IMR-90 (cell line): ENCODE measurements around the gene APLF. TPM values are rescaled to one million over a fixed set of nuclear protein-coding genes. Genes with fewer than 3 reads are reported as not detected.

Source experiments
- ATAC-seq: fragments of 200-7000 bp; cut with Tn5 transposase; 2 replicates; pipeline ENCODE4 v1.9.1; 2020; ENCODE audit warnings: low read depth, mild to moderate bottlenecking, moderate library complexity
- BruUV-seq: library from RNA; stranded (reverse); fragments of 400-500 nt; replicated peaks from 2 replicates; lab custom pipeline; 2021; lab: Mats Ljungman, UMichigan
- CTCF ChIA-PET: fragments of 300-600 bp; formaldehyde crosslinking; extraction: SDS; loops from one replicate; lab custom pipeline; 2021; ENCODE audit warnings: antibody characterized with exemption; lab: Yijun Ruan, JAX
- POLR2A ChIA-PET: fragments of 300-600 bp; sonication (Branson Sonifier 250); formaldehyde crosslinking; loops from one replicate; lab custom pipeline; 2022; ENCODE audit warnings: antibody characterized with exemption; ENCODE audit not compliant: unreplicated experiment; lab: Charles Lee
- DNase-seq: peaks from one replicate; pipeline ENCODE4 v3.0.0; 2013
- H2AFZ ChIP-seq: replicated peaks from 2 replicates; pipeline ENCODE3; 2013; ENCODE audit warnings: low read length, mild to moderate bottlenecking; ENCODE audit not compliant: poor library complexity
- H2AK5ac ChIP-seq: 2 replicates; pipeline ENCODE4 v1.6.1; 2013; ENCODE audit warnings: low read depth, low read length, inconsistent platforms
- H2AK9ac ChIP-seq: replicated peaks from 2 replicates; pipeline ENCODE3; 2013; ENCODE audit warnings: mild to moderate bottlenecking, low read depth, low read length, moderate library complexity; ENCODE audit not compliant: poor library complexity
- H2BK120ac ChIP-seq: 2 replicates; pipeline ENCODE4 v1.6.1; 2013; ENCODE audit warnings: low read depth, low read length, inconsistent platforms
- H2BK15ac ChIP-seq: 3 replicates; pipeline ENCODE4 v1.6.1; 2013; ENCODE audit warnings: low read depth, low read length, inconsistent platforms
- H2BK20ac ChIP-seq: 2 replicates; pipeline ENCODE4 v1.6.1; 2013; ENCODE audit warnings: low read depth, mild to moderate bottlenecking, inconsistent platforms, low read length, moderate library complexity
- H2BK5ac ChIP-seq: 2 replicates; pipeline ENCODE4 v1.6.1; 2013; ENCODE audit warnings: mild to moderate bottlenecking, low read depth, low read length, inconsistent platforms; ENCODE audit not compliant: poor library complexity, severe bottlenecking
- H3K14ac ChIP-seq: replicated peaks from 2 replicates; pipeline ENCODE4 v1.6.1; 2013; ENCODE audit warnings: low read depth, low read length, inconsistent platforms
- H3K18ac ChIP-seq: 2 replicates; pipeline ENCODE4 v1.6.1; 2013; ENCODE audit warnings: low read depth, low read length, control low read depth
- H3K23ac ChIP-seq: 2 replicates; pipeline ENCODE4 v1.6.1; 2013; ENCODE audit warnings: low read depth, low read length, inconsistent platforms
- H3K27ac ChIP-seq: 2 replicates; pipeline ENCODE4 v1.5.1; 2013; ENCODE audit warnings: mild to moderate bottlenecking, control low read depth, low read length; ENCODE audit not compliant: insufficient read depth
- H3K27me3 ChIP-seq: 2 replicates; pipeline ENCODE4 v1.6.1; 2013; ENCODE audit warnings: low read length; ENCODE audit not compliant: control insufficient read depth, insufficient read depth
- H3K36me3 ChIP-seq: 2 replicates; pipeline ENCODE4 v1.6.1; 2013; ENCODE audit warnings: low read length, mixed read lengths; ENCODE audit not compliant: control insufficient read depth, insufficient read depth
- H3K4ac ChIP-seq: 2 replicates; pipeline ENCODE4 v1.6.1; 2013; ENCODE audit warnings: low read depth, low read length, inconsistent platforms
- H3K4me1 ChIP-seq: 2 replicates; pipeline ENCODE4 v1.6.1; 2013; ENCODE audit warnings: low read length, mixed read lengths; ENCODE audit not compliant: control insufficient read depth, insufficient read depth
- H3K4me2 ChIP-seq: 2 replicates; pipeline ENCODE4 v1.6.1; 2013; ENCODE audit warnings: low read depth, mild to moderate bottlenecking, control low read depth, low read length, moderate library complexity
- H3K4me3 ChIP-seq: 2 replicates; pipeline ENCODE4 v1.5.1; 2013; ENCODE audit warnings: low read depth, mild to moderate bottlenecking, control low read depth, low read length, moderate library complexity; ENCODE audit not compliant: insufficient read depth
- H3K56ac ChIP-seq: 2 replicates; pipeline ENCODE4 v1.6.1; 2013; ENCODE audit warnings: low read length, inconsistent platforms; ENCODE audit not compliant: insufficient read depth; ENCODE audit errors: extremely low read depth
- H3K79me1 ChIP-seq, 2 experiments: 2 replicates each; pipeline ENCODE4 v1.6.1; 2013; ENCODE audit warnings: low read length in 2 of 2, inconsistent platforms in 1 of 2, low read depth in 1 of 2
- H3K9ac ChIP-seq: 2 replicates; pipeline ENCODE4 v1.6.1; 2013; ENCODE audit warnings: low read depth, low read length, control low read depth
- H3K9me1 ChIP-seq: 2 replicates; pipeline ENCODE4 v1.6.1; 2013; ENCODE audit warnings: low read length, inconsistent platforms; ENCODE audit not compliant: insufficient read depth
- H3K9me3 ChIP-seq: 2 replicates; pipeline ENCODE4 v1.6.1; 2013; ENCODE audit warnings: low read length; ENCODE audit not compliant: control insufficient read depth, insufficient read depth
- H4K20me1 ChIP-seq: 2 replicates; pipeline ENCODE4 v1.6.1; 2013; ENCODE audit warnings: low read length, inconsistent platforms; ENCODE audit not compliant: insufficient read depth
- H4K5ac ChIP-seq: 2 replicates; pipeline ENCODE4 v1.6.1; 2013; ENCODE audit warnings: mild to moderate bottlenecking, low read depth, low read length, control low read depth
- H4K8ac ChIP-seq, 2 experiments: 2 replicates each; pipeline ENCODE4 v1.6.1; 2013; ENCODE audit warnings: low read depth in 2 of 2, low read length in 2 of 2, control low read depth in 1 of 2, inconsistent platforms in 1 of 2
- H4K91ac ChIP-seq: 2 replicates; pipeline ENCODE4 v1.6.1; 2013; ENCODE audit warnings: low read depth, low read length, inconsistent platforms; ENCODE audit not compliant: insufficient read depth
- CEBPB ChIP-seq: IDR thresholded peaks from 2 replicates; pipeline ENCODE4 v1.6.1; 2012; ENCODE audit warnings: low read depth, low read length, improper control_type of control experiment
- CTCF ChIP-seq: conservative IDR thresholded peaks from 2 replicates; pipeline ENCODE4 v1.5.1; 2012; ENCODE audit warnings: mild to moderate bottlenecking, low read depth, low read length, improper control_type of control experiment
- FOS ChIP-seq: fragments of 150-350 bp; IDR thresholded peaks from 2 replicates; pipeline ENCODE4 v1.6.1; 2016; ENCODE audit warnings: low read depth, low read length
- MXI1 ChIP-seq: IDR thresholded peaks from 2 replicates; pipeline ENCODE4 v1.6.1; 2012; ENCODE audit warnings: low read depth, mild to moderate bottlenecking, low read length, moderate library complexity, borderline replicate concordance
- RCOR1 ChIP-seq: IDR thresholded peaks from 2 replicates; pipeline ENCODE4 v1.6.1; 2012; ENCODE audit warnings: mild to moderate bottlenecking, low read length, improper control_type of control experiment; ENCODE audit not compliant: insufficient replicate concordance
- WGBS, 2 experiments: methylation state at CpG; one replicate each; pipeline versions ENCODE4 v1.1.5 to v1.1.7; 2013; ENCODE audit warnings: missing lambda C conversion rate in 2 of 2; ENCODE audit not compliant: insufficient read length in 1 of 2; ENCODE audit errors: extremely low coverage in 2 of 2; 5-methylcytosine and 5-hydroxymethylcytosine counted together
- dilution Hi-C: fragments of 300-500 bp; cut with HindIII; formaldehyde crosslinking; loops from one replicate; pipeline ENCODE4 v1.14.3; 2018; ENCODE audit warnings: low sequenced_read_pairs; ENCODE audit not compliant: unreplicated experiment
- in situ Hi-C: fragments of 300-500 bp; cut with MboI; formaldehyde crosslinking; loops from 3 replicates; pipeline ENCODE4 v1.14.3; 2019; ENCODE audit warnings: low sequenced_read_pairs, inconsistent platforms, mixed read lengths
- intact Hi-C: fragments of 100-400 bp; cut with micrococcal nuclease; formaldehyde crosslinking; loops from 2 replicates; pipeline ENCODE4 v1.10.0; 2022
- polyA plus RNA-seq, 3 experiments: library from polyadenylated mRNA; depleted of rRNA; stranded (reverse); fragments of >200 nt; gene quantifications; 2 replicates each; pipeline ENCODE4 v1.2.3, GENCODE V29; 2012; ENCODE audit warnings: low replicate concordance in 1 of 3
- total RNA-seq: library from RNA; depleted of rRNA; stranded (reverse); fragments of >200 nt; gene quantifications from 2 replicates; pipeline ENCODE4 v1.2.3, GENCODE V29; 2012

Gene APLF
- total and polyA plus RNA-seq, 2 of the 4 experiments (the other 2 are of a cell fraction) = 1.5 to 2.3 TPM

GRCh38 chr2:68472796-68473414 lies 5.5 kb downstream of the APLF start:
- ATAC-seq (no peak), DNase-seq (no peak)
- dilution Hi-C loops = no loop called here
- Histone ChIP-seq H3K14ac (no peak overlapping the region), H3K4ac (no peak overlapping the region), H3K4me2 (no peak overlapping the region), H4K8ac (no peak overlapping the region), H4K20me1 (peaks cover 3% of the 10 kb centered on the region; the same call in 1 of the 2 replicates), H2BK120ac (no peak overlapping the region), H4K5ac (no peak overlapping the region), H3K27ac (no peak overlapping the region), H3K36me3 (no peaks in the 10 kb centered on the region), H2BK20ac (no peak overlapping the region), H3K18ac (no peak overlapping the region), H4K91ac (no peak overlapping the region), H3K9me1 (0 out of 2 replicates have a peak, but pooled peaks cover 2% of the 10 kb centered on the region), H3K4me3 (no peak overlapping the region), H2AK9ac (no peak overlapping the region), H3K23ac (no peak overlapping the region), H3K79me1 (peaks cover 4 to 5% of the 10 kb centered on the region in 2 experiments; a peak in 3 of 4 replicates), H3K27me3 (no peaks in the 10 kb centered on the region), H3K9me3 (no peaks in the 10 kb centered on the region), H2AK5ac (no peak overlapping the region), H3K9ac (no peak overlapping the region), H3K4me1 (peaks cover 2% of the 10 kb centered on the region; the same call in 1 of the 2 replicates), H2BK5ac (no peak overlapping the region), H3K56ac (no peak overlapping the region), H2BK15ac (no peak overlapping the region), H2AFZ (no peak overlapping the region)
- intact Hi-C loops = no loop called here
- WGBS, 2 experiments = no CpG with 5 or more reads among the region's 3 CpGs
- TF ChIP-seq FOS (no peak), RCOR1 (no peak), CTCF (no peak), CEBPB (no peak), MXI1 (no peak)
- BruUV-seq = no TSS peak
- in situ Hi-C loops = no loop called here
- POLR2A ChIA-PET = no interaction called here
- CTCF ChIA-PET = interaction anchor here (1.1 kb wide), 2 partner anchors 9 to 15 kb away, joined by 3 to 4 read pairs; no protein-coding TSS in a partner anchor
